HTR-8/SVneo (cell line): ENCODE measurements around the gene HSPA14.
"Not testable (repeated sequence)": the region's sequence is repeated elsewhere in the genome, so short reads cannot be mapped to it uniquely, and the experiment has no call there.

Experiments
- DNase-seq: peaks from one replicate; pipeline ENCODE4 v3.0.0; 2011; ENCODE audit warnings: low spot score, mixed read lengths; ENCODE audit not compliant: insufficient read length
- FAIRE-seq: peaks from 2 replicates; lab custom pipeline; 2011; peaks lifted over from hg19 to GRCh38; lab: Jason Lieb, UNC

The HSPA14 gene, protein sequence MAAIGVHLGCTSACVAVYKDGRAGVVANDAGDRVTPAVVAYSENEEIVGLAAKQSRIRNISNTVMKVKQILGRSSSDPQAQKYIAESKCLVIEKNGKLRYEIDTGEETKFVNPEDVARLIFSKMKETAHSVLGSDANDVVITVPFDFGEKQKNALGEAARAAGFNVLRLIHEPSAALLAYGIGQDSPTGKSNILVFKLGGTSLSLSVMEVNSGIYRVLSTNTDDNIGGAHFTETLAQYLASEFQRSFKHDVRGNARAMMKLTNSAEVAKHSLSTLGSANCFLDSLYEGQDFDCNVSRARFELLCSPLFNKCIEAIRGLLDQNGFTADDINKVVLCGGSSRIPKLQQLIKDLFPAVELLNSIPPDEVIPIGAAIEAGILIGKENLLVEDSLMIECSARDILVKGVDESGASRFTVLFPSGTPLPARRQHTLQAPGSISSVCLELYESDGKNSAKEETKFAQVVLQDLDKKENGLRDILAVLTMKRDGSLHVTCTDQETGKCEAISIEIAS

DNA sequence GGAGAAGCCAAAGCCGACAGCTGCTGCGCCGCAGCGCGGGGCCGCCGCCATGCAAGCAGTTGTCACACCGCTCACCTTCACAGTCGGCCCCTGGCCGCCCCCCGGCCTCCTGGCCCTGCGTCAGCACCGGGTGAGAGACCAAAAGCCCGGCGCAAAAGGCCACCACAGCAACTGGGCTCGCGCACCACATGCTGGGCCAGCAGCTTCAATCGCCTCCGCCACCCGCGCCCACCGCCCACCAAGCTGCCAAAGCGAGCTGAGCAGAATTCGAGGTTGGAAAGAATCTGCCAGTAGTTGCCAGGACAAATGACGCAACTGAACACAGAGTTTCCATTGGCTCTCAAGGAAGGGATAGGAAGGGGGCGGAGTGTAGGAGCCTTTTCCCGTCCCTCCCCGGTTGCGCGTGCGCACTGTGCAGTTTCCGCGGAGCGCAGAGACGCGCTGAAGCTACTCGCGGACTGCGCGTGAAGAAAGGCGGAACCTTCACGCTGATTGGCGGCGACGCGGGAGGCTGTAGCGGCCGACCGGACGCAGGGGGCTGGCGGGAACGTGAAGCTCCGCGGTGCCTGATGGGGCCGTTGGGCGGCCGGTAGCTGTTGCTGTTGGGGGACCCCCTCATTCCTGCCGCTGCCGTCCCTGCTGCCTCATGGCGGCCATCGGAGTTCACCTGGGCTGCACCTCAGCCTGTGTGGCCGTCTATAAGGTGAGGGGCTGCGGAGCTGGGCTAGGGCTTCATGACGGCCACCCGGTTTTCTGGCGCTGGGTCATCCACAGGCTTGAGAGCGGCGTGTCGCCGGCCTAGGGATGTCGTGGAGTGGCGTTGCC lies at the start of gene HSPA14, which contains the start of the genes CDNF and MSANTD7:
Gene HSPA14, plus strand, starts transcription at position 550 of the 825 bp plus-strand sequence. Its CDS starts 97 bp downstream, at position 647.
Gene CDNF, minus strand, starts transcription at position 281 of the 825 bp plus-strand sequence. Its CDS starts 91 bp downstream, at position 190.
Gene MSANTD7, plus strand, starts transcription at position 550 of the 825 bp plus-strand sequence. CDS start 3,979 bp downstream, outside the sequence.
- FAIRE-seq = peak; percentile 92

DNA sequence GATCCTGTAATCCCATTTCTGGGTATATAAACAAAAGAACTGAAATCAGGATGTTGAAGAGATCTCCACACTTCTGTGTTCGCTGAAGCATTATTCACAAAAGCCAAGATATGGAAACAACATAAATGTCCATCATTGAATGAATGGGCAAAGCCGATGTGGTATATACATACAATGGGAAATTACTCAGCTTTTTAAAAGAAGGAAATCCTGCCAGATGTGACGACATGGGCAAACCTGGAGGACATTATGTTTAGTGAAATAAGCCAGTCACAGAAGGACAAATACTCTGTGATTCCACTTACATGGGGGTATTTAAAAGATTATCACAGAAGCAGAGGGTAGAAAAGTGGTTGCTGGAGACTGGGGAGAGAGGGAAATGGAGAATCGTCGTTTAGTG lies 39.5 kb upstream of the HSPA14 start:
- FAIRE-seq = no peak

More for the DNA sequence above, at the start of gene HSPA14, which contains the start of the genes CDNF and MSANTD7:
- DNase-seq = peak; percentile 96

DNA sequence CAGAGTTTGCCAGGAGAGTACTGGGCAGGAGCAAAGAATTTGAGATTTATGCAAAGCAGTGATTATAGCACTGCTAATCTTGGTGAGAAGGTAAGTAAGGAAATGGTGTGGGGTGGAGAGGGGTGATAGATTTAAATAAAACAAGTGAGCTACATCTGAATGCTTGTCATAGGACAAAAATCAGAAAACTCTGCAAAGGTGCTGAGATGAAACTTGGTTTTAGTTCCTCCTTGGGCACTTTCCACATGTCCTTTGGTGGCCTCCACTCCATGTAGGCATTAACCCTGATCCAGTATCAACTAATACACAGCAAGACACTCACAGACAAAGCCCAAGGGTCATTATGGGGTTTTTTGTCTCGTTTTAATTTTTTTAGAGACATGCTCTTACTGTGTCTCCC lies 37.7 kb upstream of the HSPA14 start:
- DNase-seq = no peak
- no peak for FAIRE-seq

More for the DNA sequence above, 39.5 kb upstream of the HSPA14 start:
- DNase-seq = no peak

DNA sequence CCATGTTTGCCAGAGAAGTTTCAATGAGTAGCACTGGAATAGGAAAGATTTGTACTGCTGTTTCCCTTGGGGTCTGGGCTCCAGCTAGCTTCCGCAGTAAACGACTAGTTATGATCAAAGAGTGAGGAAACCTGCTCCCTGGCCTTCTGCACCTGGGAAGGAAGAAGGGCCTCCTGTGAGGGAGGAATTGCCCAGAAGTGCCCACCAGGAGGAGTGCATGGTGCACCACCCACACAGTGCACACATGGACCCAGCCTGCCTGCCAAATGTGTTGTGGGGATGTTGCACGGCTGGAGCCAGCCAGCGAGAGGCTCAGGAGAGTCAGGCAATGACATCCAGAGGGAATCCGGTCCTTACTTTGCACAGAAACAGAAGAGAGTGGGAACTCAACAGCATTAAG lies 36.4 kb upstream of the HSPA14 start:
- DNase-seq (no peak), FAIRE-seq (no peak)

DNA sequence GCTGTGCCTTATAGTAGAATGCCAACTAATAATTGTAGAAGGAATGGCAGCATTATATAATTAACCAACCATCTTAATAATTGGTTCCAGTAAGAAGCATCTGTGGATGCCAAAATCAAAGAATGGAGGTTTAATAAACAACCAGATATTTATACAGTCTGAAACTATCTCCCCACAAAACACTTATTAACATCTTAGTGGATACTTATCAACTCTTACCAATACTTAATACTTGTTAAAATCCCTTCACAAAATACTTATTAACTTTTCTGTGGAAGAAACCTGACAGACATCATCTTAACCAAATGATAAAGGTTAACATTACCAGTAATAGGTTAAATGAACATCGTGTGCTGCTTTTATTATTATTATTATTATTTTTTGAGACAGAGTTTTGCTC lies 34.3 kb upstream of the HSPA14 start:
- no peak for FAIRE-seq

GRCh38 chr10:14806318-14806717 lies 31.8 kb upstream of the HSPA14 start:
- DNase-seq = no peak
- FAIRE-seq = no peak

More for the DNA sequence above, 34.3 kb upstream of the HSPA14 start:
- no peak for DNase-seq

GRCh38 chr10:14810969-14811953 lies 26.8 kb upstream of the HSPA14 start:
- FAIRE-seq (no peak), DNase-seq (no peak)

- DNase-seq (no peak), FAIRE-seq (no peak)
Observed at GRCh38 chr10:14812271-14812670, 25.8 kb upstream of the HSPA14 start.

- DNase-seq (no peak), FAIRE-seq (no peak)
Observed at GRCh38 chr10:14815681-14816080, 22.4 kb upstream of the HSPA14 start.

DNA sequence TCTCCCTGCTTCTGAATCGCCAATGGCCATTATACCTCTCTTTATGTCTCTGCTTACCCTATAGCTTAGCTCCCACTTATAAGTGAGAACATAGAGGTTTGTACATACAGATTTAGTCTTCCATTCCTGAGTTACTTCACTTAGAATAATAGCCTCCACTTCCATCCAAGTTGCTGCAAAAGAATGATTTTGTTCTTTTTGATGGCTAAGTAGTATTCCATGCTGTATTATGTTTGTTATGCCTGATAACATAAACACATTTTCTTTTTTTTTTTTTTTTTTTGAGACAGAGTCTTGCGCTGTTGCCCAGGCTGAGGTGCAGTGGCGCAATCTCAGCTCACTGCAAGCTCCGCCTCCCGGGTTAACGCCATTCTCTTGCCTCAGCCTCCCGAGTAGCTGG lies 21.4 kb upstream of the HSPA14 start:
- DNase-seq, FAIRE-seq: not testable (repeated sequence)

DNA sequence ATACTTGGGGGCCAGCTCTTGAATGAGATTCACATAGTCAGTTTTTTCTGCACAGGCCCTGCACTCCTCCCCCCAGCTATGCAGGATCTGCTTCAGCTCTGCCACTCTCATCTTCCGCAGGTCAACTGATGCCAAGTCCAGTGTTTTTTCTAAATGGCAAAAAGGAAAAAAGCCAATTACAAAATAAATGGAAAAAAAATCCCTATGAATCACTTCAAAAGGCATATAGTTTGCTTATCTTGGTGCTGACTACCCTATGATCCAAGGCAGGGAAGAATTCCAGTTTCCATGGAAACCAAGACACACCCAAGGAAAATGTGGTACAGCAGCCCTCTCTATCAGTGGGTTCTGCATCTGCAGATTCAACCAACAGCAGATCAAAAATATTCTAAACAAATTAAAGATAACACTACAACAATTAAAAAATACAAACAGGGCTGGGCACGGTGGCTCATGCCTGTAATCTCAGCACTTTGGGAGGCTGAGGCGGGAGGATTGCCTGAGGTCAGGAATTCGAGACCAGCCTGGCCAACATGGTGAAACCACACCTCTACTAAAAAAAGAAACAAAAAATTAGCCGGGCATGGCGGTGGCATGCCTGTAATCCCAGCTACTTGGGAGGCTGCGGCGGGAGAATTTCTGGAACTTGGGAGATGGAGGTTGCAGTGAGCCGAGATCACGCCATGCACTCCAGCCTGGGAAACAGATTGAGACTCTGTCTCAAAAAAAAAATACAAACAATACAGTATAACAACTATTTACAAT lies 17.9 kb upstream of the HSPA14 start:
- peak; percentile 59 for DNase-seq
- FAIRE-seq = no peak

GRCh38 chr10:14820775-14821154 lies 17.3 kb upstream of the HSPA14 start:
- FAIRE-seq = no peak
- no peak for DNase-seq

DNA sequence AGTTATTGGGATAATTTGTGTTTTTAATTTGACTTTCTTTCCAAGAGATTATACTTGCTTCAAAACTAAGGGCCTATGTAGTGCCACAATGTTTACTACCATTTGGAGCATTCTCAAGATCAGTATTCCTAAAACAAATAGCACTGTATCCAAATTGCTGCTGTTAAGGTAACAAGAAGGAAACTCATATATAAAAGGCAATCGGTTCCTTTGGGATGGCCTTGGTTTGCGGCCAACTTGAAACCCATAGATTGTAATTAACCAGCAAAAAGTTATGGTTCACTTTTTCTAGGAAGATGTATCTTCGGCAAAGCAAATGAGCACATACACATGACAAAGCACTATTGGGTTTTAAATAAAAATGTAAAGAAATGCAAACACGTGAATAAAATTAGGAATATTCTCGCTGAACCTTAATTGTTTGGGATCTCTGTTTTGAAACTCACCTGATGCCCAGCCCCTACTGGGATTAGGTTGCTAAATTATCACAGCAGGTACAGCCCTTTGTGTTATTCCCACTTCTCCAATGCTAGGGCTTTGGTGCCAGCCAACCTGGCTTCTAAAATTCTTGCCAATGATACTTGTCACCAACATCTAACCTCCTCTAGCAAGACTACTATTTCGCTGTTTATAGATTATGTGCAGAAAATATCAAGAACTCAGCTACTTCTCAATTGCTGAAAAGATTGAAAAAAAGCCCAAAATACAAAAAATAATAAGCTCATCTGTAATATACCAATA lies 16.3 kb upstream of the HSPA14 start:
- FAIRE-seq (no peak), DNase-seq (no peak)

DNA sequence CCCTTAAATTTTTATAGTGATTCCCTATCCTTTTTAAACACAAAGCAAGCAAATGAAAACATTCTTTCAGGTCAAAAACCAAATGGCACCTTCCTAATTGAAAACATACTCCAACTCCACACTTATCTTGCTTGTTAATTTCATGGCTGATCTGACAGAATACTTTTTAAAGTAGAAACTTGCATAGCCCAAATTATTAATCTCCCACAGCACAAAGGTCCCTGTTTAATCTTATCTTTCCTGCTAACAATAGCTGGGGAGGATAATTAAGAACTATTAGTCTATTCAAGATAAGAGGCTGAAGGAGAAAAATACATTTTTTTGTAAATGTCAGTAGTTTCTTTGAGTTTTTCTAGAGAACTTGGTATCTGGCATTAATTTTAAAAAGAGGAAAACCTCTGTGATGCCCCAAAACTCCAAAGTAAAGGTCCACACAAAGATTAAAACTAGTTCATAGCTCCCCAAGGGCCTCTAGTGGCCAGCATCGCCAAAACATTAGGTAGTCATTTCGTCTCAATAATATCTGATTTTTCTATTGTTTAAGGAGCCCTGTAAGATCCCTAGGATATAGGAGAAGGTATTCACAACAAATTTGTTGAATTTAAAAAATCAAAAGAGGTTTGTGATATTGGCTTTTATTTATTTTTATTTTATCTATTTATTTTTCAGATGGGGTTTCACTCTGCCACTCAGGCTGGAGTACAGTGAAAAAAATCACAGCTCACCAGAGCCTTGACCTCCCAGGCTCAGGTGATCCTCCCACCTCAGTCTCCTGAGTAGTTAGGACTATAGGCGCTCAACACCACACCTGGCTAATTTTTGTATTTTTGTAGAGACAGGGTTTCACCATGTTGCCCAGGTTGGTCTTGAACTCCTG lies 15.0 kb upstream of the HSPA14 start:
- FAIRE-seq (no peak), DNase-seq (peak; percentile 38)

DNA sequence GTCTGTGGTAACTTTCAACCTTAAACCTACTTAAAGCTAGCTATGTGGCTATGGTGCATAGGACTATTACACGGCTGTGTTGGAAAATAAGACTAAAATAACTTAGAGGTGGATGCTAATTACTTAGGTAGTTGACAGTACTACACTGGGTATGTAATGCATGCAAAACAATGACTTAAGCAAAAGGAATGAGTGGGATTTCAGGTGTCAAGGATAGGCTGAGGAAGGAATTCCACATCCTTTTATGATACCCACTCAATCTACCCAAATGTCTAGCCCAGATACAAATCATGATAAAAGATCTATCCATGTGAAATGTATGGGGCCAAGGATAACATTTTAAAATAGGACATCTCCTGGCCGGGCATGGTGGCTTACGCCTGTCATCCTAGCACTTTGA lies 14.1 kb upstream of the HSPA14 start:
- FAIRE-seq (no peak), DNase-seq (no peak)

- DNase-seq (no peak), FAIRE-seq (no peak)
Observed at GRCh38 chr10:14826076-14826829, 11.9 kb upstream of the HSPA14 start.
